ENCODE data around the gene SLC47A1.

GRCh38 chr17:19546289-19547065, 12.8 kb downstream of the SLC47A1 start:
- TF ChIP-seq CTCF (IDR thresholded peaks at IDR 0.05) = no peak
- TF ChIP-seq BHLHE40 (IDR thresholded peaks at IDR 0.05; ENCODE audit: low read depth, low read length) = no peak
- peak in 1 of 2 experiments; percentile 11; a peak in 1 of 5 replicates for TF ChIP-seq RAD21 (conservative IDR thresholded peaks at IDR 0.05 in 1 of 2, IDR thresholded peaks at IDR 0.05 in 1 of 2)
- no peak for TF ChIP-seq TP53 (CRISPR knock-in tag; IDR thresholded peaks at IDR 0.05)
- TF ChIP-seq KDM5A (IDR thresholded peaks at IDR 0.05) = no peak
- no peak for TF ChIP-seq REST (IDR thresholded peaks at IDR 0.05)
- no peak for TF ChIP-seq POLR2A (IDR thresholded peaks at IDR 0.05; ENCODE audit: low read length)
- no peak for TF ChIP-seq CEBPB (IDR thresholded peaks at IDR 0.05)
- TF ChIP-seq PBX3 (IDR thresholded peaks at IDR 0.05) = no peak
- no peak for TF ChIP-seq EP300 (IDR thresholded peaks at IDR 0.05)

Measured in A549 (cell line).